HG02678 (cell line): ENCODE results near the gene MSH5.
A peak's percentile ranks its signal among the peaks of the same experiment; 100 is the strongest.

Source experiments
- ATAC-seq: cut with Tn5 transposase; IDR thresholded peaks from one replicate; pipeline ENCODE4 v1.9.1; 2021; ENCODE audit warnings: mild to moderate bottlenecking, moderate library complexity; ENCODE audit not compliant: unreplicated experiment

The MSH5 gene

GRCh38 chr6:31729515-31729978, 10.3 kb upstream of the MSH5 start:
- peak; percentile 51 for ATAC-seq

- peak; percentile 45 for ATAC-seq
Measured at GRCh38 chr6:31729979-31730630, 9.7 kb upstream of the MSH5 start.

GRCh38 chr6:31730631-31731086, 9.1 kb upstream of the MSH5 start:
- ATAC-seq: no peak

GRCh38 chr6:31732029-31732428, 7.8 kb upstream of the MSH5 start:
- no peak for ATAC-seq

- ATAC-seq: no peak
Measured at GRCh38 chr6:31733734-31734133, 6.1 kb upstream of the MSH5 start.

- no peak for ATAC-seq
Measured at GRCh38 chr6:31734247-31734820, 5.5 kb upstream of the MSH5 start.

GRCh38 chr6:31734821-31735406, 4.9 kb upstream of the MSH5 start:
- no peak for ATAC-seq

GRCh38 chr6:31736021-31736767, 3.6 kb upstream of the MSH5 start, which contains the start of gene CLIC1:
Gene CLIC1 (minus strand): TSS chr6:31736530. CDS start chr6:31736300, 230 bp downstream.
- no peak for ATAC-seq

GRCh38 chr6:31736768-31737314, 3.0 kb upstream of the MSH5 start:
- no peak for ATAC-seq

- no peak for ATAC-seq
Measured at GRCh38 chr6:31737315-31737990, 2.4 kb upstream of the MSH5 start.

- ATAC-seq: no peak
Measured at GRCh38 chr6:31737991-31738979, 1.5 kb upstream of the MSH5 start.

GRCh38 chr6:31740397-31741223, 805 bp downstream of the MSH5 start:
- no peak for ATAC-seq

- no peak for ATAC-seq
Measured at GRCh38 chr6:31741815-31742214, 2.0 kb downstream of the MSH5 start.

- no peak for ATAC-seq
Measured at GRCh38 chr6:31742894-31743293, 3.1 kb downstream of the MSH5 start.

- no peak for ATAC-seq
Measured at GRCh38 chr6:31744422-31744821, 4.6 kb downstream of the MSH5 start.

- ATAC-seq: no peak
Measured at GRCh38 chr6:31749301-31750036, 9.7 kb downstream of the MSH5 start.

GRCh38 chr6:31750411-31751022, 10.7 kb downstream of the MSH5 start:
- no peak for ATAC-seq
